Measurements from ENCODE around the gene EXD3. TPM values are rescaled to one million over a fixed set of nuclear protein-coding genes. Genes with fewer than 3 reads are reported as not detected.
A peak's percentile ranks its signal among the peaks of the same experiment; 100 is the strongest.

Gene EXD3
- total RNA-seq, 1 experiment from 2014 or later = 4.0 TPM

GRCh38 chr9:137319739-137320551 is 103.0 kb downstream of the EXD3 start:
- DNase-seq (ENCODE audit: low read depth) = no peak

DNA sequence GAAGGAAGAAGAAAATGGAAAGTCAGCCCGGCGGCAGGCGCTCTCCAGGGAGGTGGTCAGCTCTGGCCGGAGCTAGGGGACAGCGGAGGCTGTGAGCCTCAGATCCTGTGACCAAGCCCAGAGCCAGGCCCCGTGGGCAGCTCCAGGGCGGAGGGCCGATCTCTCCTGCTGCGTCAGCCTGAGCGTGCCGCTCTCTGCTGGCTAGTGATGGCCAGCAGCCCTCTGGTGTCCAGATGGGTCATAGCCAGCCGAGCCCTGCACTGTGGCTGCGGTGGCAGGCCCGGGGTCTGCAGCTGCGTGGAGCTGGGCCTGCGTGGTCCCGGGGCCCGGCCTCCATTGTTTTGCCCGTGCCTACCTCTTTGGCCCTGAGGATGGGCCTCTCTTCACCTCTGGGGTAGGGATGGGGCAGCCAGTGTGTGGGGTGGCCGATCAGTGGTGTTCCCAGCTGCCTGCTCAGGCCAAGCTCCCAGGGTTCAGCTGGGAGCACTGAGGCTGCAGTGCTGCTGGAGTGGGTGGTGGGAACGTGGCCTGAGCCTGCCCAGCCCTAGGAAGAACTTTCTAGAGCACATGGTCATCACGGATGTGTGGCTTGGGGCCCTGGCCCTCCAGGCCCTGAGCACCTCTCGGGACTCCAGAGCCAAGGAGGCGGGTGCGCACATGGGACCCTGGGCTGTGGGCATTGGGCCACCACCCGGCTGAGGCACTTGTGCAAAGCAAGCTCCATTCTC is 103.8 kb downstream of the EXD3 start:
- DNase-seq (ENCODE audit: low read depth) = peak; percentile 52

GRCh38 chr9:137318602-137319001 is 104.4 kb downstream of the EXD3 start:
- no peak for DNase-seq (ENCODE audit: low read depth)

DNA sequence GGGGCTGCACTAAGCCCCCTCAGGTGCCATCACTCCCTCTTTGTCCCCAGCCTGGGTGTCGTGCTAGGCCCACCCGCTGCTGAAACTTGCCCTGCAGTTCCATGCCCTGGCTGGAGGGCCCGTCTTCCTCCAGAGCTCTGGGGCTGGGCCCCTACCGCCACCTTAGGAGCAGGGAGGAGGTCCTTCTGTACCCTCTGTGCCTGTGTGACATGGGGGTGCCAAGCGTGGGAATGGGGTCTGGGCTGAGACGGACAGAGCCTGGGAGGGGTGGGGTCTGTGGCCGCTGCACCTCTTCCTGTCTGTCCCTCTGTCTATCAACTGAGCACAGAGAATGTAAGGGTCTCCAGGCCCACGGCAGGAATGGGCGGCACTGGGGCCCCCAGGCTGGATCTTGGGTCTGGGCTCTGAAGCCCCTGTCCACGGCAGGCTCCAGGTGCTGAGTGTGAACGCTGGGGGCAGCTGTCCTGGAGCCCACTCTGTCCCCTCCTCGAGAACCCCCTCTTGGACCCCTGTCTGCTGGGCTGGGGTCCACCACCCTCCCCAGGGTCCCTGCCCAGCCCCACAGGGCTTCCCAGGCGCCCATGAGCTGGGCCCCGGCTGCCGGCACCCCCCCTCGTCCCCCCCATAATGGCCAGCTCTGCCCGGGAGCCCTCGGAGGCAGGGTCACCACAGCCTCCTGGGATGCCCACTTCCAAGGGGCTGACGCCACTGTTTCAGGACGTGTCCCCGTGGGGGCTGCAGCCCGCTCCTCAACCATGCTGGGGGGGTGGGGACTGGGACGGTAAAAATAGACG is 105.0 kb downstream of the EXD3 start:
- no peak for DNase-seq (ENCODE audit: low read depth)

- no peak for DNase-seq (ENCODE audit: low read depth)
Measured at GRCh38 chr9:137317021-137317717, 105.8 kb downstream of the EXD3 start.

DNA sequence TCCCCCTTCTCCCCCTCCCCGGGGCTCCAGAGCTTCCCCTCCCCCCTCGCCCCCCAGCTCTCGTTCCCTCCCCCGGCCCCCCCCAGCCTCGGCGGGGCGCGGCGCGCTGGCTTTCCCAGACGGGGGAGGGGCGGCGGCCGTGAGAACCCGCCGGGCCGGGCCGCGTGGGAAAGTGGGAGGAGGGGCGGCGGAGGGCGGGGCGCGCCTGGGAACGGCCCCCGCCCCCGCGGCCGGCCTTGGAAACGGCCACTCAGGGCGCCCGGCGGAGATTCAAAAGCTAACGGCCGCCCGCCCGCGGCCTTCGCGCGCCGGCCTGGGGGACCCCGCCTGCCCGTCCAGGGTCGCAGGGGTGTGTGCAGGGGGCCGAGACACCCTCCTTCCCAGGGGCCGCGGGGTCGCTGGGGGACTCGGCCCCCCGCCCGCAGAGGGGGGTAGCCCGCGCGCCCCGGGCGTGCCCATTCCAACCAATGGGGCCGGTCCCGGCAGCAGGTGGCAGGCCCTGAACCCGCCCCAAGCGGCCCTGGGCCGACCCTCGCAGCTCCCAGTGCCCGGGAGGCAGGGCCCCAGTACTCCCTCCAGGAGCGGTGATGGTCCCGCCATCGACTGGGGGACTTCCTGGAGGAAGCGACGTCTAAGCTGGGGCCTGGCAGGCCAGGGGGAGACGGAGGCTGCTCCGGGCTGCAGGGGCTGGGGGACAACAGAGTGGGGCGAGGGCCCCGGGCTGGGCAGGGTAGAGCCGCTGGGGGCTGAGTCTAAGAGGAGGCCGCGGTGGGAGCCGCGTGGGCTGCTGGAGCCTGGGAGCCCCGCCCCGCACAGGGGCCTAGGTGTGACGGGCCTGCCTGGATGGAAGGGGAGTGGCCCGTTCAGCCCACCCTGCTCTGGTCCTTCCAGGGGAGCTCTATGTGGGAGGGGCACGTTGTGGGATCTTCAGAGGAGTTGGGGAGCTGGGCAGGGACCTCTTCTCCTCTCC is 106.7 kb downstream of the EXD3 start:
- DNase-seq (ENCODE audit: low read depth) = no peak

DNA sequence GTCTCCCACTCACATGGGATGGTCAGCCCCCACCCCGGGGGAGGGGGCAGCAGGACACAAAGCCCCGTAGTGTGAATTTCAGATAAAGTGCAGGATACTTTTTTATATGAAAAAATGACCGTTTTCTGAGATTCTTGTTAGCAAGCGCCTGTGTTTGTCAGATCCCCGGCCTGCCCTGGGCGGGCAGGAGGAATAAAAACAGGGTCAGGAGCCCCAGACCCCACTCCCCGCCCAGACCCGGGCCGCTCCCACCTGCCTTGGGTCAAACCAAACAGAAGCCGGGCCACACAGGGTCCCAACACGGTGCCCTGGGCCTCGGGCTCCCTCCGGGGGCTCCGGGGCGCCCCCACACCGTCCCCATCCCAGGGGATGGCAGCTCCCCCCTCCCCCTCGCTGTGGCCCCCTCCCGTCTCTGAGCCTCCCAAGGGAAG is 107.4 kb downstream of the EXD3 start:
- DNase-seq (ENCODE audit: low read depth) = no peak

DNA sequence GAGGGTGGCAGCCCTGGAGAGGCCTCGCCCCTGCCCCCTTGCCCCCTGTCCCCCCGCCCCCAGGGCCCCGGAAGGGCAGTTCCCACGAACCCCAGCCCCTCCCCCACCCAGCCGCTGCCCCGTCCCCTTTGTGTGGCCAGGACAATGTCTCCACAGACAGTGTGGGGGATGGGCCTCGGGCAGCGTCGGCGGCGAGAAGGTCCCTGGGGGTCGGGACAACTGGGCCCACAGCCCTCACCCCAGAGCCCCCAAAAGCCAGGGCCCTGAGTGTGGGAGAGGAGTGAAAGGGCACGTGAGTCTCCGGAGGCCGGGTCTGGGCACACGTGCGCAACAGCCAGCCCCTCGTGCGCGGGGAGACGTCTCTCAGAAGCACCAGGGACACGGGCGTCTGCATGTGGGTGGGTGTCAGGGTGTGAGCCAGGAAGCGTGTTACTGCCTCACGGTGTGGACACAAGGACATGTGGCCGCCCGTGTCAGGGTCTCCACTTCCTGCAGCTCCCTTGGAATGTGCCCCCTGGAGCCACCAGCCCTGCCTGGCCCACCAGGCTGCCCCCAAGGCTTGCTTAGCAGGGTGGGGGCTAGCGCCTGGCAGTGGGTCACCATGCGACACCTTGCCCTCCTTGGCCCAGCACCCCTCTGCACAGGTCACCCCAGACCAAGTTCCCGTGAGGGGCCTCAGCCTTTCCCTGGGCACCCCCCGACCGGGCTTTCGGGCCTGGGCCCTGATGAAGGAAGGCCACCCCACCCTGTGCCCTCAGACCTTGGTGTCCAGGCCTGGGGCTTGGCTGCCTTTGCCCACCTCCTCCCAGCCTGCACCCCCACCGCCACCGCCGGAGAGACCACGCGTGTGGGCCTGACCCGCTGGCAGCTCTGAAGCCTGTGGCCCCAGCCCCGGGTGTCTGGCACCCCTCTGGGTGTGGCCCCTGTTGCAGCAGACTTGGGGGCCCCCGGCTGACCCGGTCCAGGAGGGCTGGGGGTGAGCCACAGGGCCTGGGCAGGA is 108.1 kb downstream of the EXD3 start:
- DNase-seq (ENCODE audit: low read depth) = no peak

- DNase-seq (ENCODE audit: low read depth) = no peak
Measured at GRCh38 chr9:137313956-137314560, 108.9 kb downstream of the EXD3 start.

DNA sequence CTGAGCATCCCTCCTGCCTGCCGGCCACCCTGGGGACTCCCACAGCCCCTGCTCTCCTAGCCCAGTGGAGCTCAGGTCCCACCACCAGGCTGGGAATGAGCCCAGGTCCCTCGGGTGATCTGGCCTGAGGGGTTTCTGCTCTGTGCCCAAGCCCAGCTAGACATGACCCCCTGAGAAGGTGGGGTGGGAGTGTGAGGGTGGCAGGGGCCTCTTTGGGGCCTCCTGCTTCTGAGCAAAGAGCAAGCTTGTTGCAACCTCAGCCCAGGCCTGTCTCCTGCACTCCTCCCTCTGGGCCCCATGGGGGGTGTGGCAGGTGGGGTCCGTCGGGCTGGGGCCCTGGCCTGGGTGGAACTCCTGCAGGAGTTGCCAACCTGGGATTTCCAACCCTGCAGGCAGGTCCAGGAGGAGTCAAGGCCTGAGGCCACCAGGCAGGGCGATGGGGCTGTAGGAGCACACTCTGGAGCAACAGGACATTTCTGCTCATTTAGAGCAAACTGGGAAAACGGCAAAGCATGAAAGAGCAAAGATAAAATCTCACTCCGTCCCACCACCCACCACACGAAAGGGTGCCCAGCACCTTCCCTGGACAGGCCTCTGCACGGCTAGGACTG is 109.5 kb downstream of the EXD3 start:
- DNase-seq (ENCODE audit: low read depth) = no peak

DNA sequence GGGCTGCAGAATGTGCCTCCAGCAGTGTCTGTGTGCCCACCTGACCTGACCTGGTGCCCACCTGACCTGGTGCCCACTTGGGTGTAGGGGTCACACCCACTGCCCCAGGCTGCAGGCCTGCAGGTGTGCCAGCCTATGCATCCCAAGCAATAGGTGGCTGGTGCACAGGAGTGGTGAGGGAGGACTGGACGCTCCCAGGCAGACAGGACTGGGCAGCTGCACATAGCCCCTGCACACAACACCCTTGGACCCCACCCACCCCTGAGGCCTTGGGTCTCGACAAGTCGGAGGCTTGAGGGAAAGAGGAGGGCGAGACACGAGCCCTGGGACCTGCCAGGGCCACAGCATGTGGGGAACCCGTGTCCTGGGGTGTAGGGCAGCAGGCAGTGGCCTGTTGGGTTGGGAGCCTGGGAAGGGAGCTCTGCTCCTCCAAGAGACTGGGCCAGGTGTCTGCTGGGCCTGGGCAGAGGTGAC is 110.1 kb downstream of the EXD3 start:
- no peak for DNase-seq (ENCODE audit: low read depth)

DNA sequence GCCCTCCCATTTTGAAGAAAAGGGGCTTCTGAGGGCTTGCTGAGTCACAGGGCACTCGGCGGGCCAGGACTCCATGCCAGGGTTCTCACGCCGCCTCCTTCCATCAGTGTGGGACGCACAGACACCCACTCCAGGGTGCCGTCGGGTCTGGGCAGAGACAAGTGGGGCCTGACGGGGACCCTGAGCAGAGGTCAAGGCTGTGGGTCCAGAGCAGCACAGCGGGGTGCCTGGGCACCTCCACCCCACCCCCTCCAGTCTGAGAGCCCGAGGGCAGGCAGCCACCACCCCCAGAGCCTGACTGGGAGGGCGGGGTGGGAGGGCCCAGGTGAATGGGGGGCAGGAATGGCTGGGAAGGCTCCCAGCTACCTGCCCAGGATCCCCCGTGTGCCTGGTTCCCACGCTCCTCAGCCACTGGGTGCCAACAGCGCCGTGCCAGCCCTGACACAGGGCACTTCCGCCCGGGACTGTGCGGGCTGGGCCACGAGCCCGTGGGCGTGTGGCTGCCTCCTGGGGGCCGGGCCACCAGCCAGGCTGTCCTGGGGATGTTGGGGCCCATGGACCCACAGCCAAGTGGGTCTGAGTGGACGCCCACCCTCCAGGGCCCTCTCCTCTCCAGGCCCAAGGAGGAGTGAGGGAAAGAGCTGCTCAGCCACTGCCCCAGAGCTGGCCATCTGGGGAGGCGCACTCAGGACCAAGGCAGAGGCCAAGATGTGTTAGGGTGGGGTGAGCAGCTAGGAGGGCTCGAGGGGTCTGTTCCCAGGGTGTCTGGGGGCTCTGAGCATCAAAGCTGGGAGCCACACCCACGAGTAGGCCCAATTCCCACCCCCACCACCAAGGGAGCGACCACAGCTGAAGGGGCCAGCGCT is 110.7 kb downstream of the EXD3 start:
- no peak for DNase-seq (ENCODE audit: low read depth)

GRCh38 chr9:137311171-137311985 is 111.6 kb downstream of the EXD3 start:
- no peak for DNase-seq (ENCODE audit: low read depth)

DNA sequence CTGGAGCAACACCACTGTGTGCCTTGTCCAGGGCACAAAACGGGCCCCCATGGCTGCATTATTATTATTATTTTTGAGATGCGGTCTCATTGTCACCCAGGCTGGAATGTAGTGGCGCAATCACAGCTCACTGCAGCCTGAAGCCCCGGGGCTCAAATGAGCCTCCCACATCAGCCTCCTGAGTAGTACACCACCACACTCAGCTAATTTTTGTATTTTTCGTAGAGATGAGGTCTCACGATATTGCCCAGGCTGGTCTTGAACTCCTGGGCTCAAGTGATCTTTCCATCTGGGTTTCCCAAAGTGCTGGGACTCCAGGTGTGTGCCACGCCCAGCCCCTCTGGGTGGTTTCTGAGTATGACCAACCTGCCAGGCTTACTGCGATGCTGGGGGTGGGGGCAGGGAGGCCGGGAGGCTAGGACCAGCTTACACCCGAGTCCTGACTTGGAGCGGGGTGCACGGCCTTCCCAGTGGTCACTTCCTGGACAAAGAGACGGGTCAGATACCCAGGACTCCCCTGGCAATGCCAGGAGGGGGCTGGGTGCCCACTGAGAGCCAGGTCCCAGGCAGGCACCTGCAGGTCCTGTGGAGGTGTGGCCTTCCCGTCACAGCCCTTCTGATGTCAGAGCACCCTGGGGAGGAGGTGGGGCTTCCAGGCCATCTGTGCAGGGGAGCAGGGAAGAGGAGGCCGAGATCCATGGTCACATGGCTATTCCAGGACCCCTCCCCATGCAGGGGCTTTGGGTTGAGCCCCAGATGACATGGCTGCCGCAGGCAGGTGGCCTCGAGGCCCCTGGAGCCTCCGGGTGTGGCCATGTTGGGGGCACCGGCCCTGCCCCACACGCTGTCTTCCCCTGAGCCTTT is 112.5 kb downstream of the EXD3 start:
- no peak for DNase-seq (ENCODE audit: low read depth)

All from LHCN-M2 (cell line).